Epithelial cell of prostate (primary cell): Measurements from ENCODE around the gene MLPH.
A peak's percentile ranks its signal among the peaks of the same experiment; 100 is the strongest.

ENCODE experiments used
- DNase-seq: peaks from one replicate; pipeline ENCODE4 v3.0.0-alpha.2; 2011; ENCODE audit warnings: low read depth, low spot score
- H3K27ac ChIP-seq: fragments of 450-650 bp; 2 replicates; pipeline ENCODE4 v1.5.1; 2017; ENCODE audit warnings: mild to moderate bottlenecking

Gene MLPH

GRCh38 chr2:237575869-237576862 is 89.1 kb downstream of the MLPH start:
- DNase-seq = no peak
- peak overlapping the region; percentile 63 for H3K27ac ChIP-seq

GRCh38 chr2:237576974-237577373 is 89.9 kb downstream of the MLPH start:
- DNase-seq = no peak
- H3K27ac ChIP-seq = no peak overlapping the region

GRCh38 chr2:237577458-237577857 is 90.4 kb downstream of the MLPH start:
- no peak for DNase-seq
- H3K27ac ChIP-seq = no peak overlapping the region

GRCh38 chr2:237577956-237578870 is 91.2 kb downstream of the MLPH start:
- no peak for DNase-seq
- H3K27ac ChIP-seq = no peak overlapping the region

- DNase-seq = no peak
- H3K27ac ChIP-seq = no peak overlapping the region
These were observed 94.3 kb downstream of the MLPH start for GRCh38 chr2:237581326-237581725.

- no peak for DNase-seq
These were observed 95.0 kb downstream of the MLPH start for GRCh38 chr2:237581751-237582746.

GRCh38 chr2:237583385-237584295 is 96.6 kb downstream of the MLPH start:
- no peak for DNase-seq
- H3K27ac ChIP-seq = no peak overlapping the region

More at GRCh38 chr2:237581751-237582746, 95.0 kb downstream of the MLPH start:
- no peak overlapping the region for H3K27ac ChIP-seq

GRCh38 chr2:237585590-237586221 is 98.7 kb downstream of the MLPH start:
- DNase-seq = no peak
- no peak overlapping the region for H3K27ac ChIP-seq

- DNase-seq = no peak
- no peak overlapping the region for H3K27ac ChIP-seq
These were observed 101.1 kb downstream of the MLPH start for GRCh38 chr2:237588044-237588696.

GRCh38 chr2:237590272-237591140 is 103.5 kb downstream of the MLPH start, which contains the start of gene RAB17:
RAB17 (minus strand) TSS chr2:237590734; CDS start chr2:237586154, 4,580 bp downstream.
- H3K27ac ChIP-seq = peak within 1 kb of the TSS; percentile 69
- DNase-seq = peak; percentile 44

- DNase-seq = no peak
- H3K27ac ChIP-seq = peak overlapping the region; percentile 69
These were observed 104.3 kb downstream of the MLPH start for GRCh38 chr2:237591141-237591881.

GRCh38 chr2:237592425-237592980 is 105.5 kb downstream of the MLPH start:
- H3K27ac ChIP-seq = no peak overlapping the region
- DNase-seq = no peak

- no peak for DNase-seq
These were observed 106.0 kb downstream of the MLPH start for GRCh38 chr2:237593036-237593435.

GRCh38 chr2:237593596-237594320 is 106.7 kb downstream of the MLPH start:
- H3K27ac ChIP-seq = no peak overlapping the region
- no peak for DNase-seq

More at GRCh38 chr2:237593036-237593435, 106.0 kb downstream of the MLPH start:
- no peak overlapping the region for H3K27ac ChIP-seq

GRCh38 chr2:237594514-237594871 is 107.4 kb downstream of the MLPH start:
- no peak overlapping the region for H3K27ac ChIP-seq
- no peak for DNase-seq
